Right lobe of liver (tissue), 6 donors: ENCODE measurements around the gene IQCB1. TPM values are rescaled to one million over a fixed set of nuclear protein-coding genes. Genes with fewer than 3 reads are reported as not detected.

Experiments
- ATAC-seq, 4 donors: fragments of 200-7000 bp; cut with Tn5 transposase; one replicate each; pipeline ENCODE4 v1.9.1; 2020; ENCODE audit warnings: mild to moderate bottlenecking in 4 of 4, moderate library complexity in 4 of 4
- DNase-seq, 3 donors: peaks; one replicate each; pipeline ENCODE4 v3.0.0-alpha.2; 2020
- H3K27ac ChIP-seq, 3 donors: fragments of 200-600 bp; one replicate each; pipeline ENCODE4 v1.8.0; 2022
- H3K27me3 ChIP-seq, 2 donors: fragments of 200-600 bp; one replicate each; pipeline ENCODE4 v1.8.0; 2022
- H3K36me3 ChIP-seq, 4 donors: fragments of 200-600 bp; sonication (generic) in 1 of 4; one replicate each; pipeline versions ENCODE4 v1.5.1 to v1.8.0; 2017 to 2022; ENCODE audit warnings: control low read depth in 1 of 4
- H3K4me1 ChIP-seq, 4 donors: fragments of 200-600 bp; sonication (generic) in 1 of 4; one replicate each; pipeline versions ENCODE4 v1.5.1 to v1.8.0; 2017 to 2022; ENCODE audit warnings: control low read depth in 1 of 4
- H3K4me3 ChIP-seq, 3 donors: fragments of 200-600 bp; one replicate each; pipeline ENCODE4 v1.8.0; 2022
- H3K9me3 ChIP-seq, 4 donors: fragments of 200-600 bp; sonication (generic) in 1 of 4; one replicate each; pipeline versions ENCODE4 v1.5.1 to v1.8.0; 2017 to 2022; ENCODE audit warnings: control low read depth in 1 of 4
- CTCF ChIP-seq, 4 donors: fragments of 200-600 bp in 3 of 4; fragments of 450-650 bp in 1 of 4; IDR thresholded peaks; one replicate each; pipeline versions ENCODE4 v1.5.1 to v1.8.0; 2016 to 2022; ENCODE audit warnings: antibody characterized with exemption in 4 of 4, mild to moderate bottlenecking in 2 of 4
- POLR2A ChIP-seq: fragments of 450-650 bp; IDR thresholded peaks from one replicate; pipeline ENCODE4 v1.6.1; 2017; ENCODE audit warnings: antibody characterized with exemption, mild to moderate bottlenecking
- WGBS: methylation state at CpG from one replicate; pipeline ENCODE4 v1.1.6; 2018; ENCODE audit warnings: low coverage, low lambda C conversion rate; ENCODE audit not compliant: insufficient coverage; ENCODE audit errors: missing lambda C conversion rate; 5-methylcytosine and 5-hydroxymethylcytosine counted together
- intact Hi-C, 2 donors: fragments of 100-400 bp; cut with DNase I; formaldehyde crosslinking; loops; one replicate each; pipeline versions ENCODE4 v1.11.2 to v1.14.1; 2022
- total RNA-seq, 6 experiments: library from RNA; depleted of rRNA in 2 of 6; stranded (reverse); fragments of >200 nt in 2 of 6; fragmentation: NEBNext Ultra II Directional in 3 of 6; extraction: Animal tissue kit (Norgen Biotek cat#: 25700) in 3 of 6; gene quantifications; one replicate each; pipeline versions ENCODE4 v1.1.0 to v1.2.4, GENCODE V29; 2016 to 2023
- donor health status: DM: no; HTN: yes; CAD: no.
- donor health status: DM: no; HTN: no; CAD: no.
- donor health status: DM: no; HTN: no; CAD: no.
- donor health status: DM: no; HTN: yes; CAD: no.
- donor health status: DM: no; HTN: yes; CAD: no.

IQCB1 gene
- total RNA-seq, 6 experiments from 2014 or later, result 3.6 to 8.8 (median 5.4) TPM

- intact Hi-C loops, result no loop called here
- WGBS, result 1% methylated on average over 11 of the region's 11 CpGs
- no peak for DNase-seq
- peak; percentile 29 to 41 (median 33) for ATAC-seq
- Histone ChIP-seq H3K36me3 (no peaks in the 10 kb centered on the region), H3K9me3 (no peaks in the 10 kb centered on the region), H3K27ac (peak overlapping the region in 2 of 3 donors; percentile 24 to 26), H3K4me3 (peak overlapping the region; percentile 71 to 91 (median 87)), H3K4me1 (peaks cover 0 to 12% (median 0%) of the 10 kb centered on the region in 4 donors), H3K27me3 (no peaks in the 10 kb centered on the region)
- TF ChIP-seq CTCF (IDR thresholded peaks at IDR 0.05) (no peak), POLR2A (no peak)
These were observed 573 bp upstream of the IQCB1 start for GRCh38 chr3:121835465-121835801.

- 3% methylated on average over 15 of the region's 15 CpGs for WGBS
- Histone ChIP-seq H3K27ac (peak overlapping the region; percentile 33 to 78 (median 56)), H3K36me3 (no peaks in the 10 kb centered on the region), H3K9me3 (no peaks in the 10 kb centered on the region), H3K4me3 (peak overlapping the region; percentile 71 to 91 (median 87)), H3K4me1 (peaks cover 0 to 12% (median 0%) of the 10 kb centered on the region in 4 donors), H3K27me3 (no peaks in the 10 kb centered on the region)
- TF ChIP-seq CTCF (IDR thresholded peaks at IDR 0.05) (no peak), POLR2A (no peak)
- DNase-seq, result peak in 2 of 3 donors; percentile 27 to 42
- ATAC-seq, result peak in 2 of 4 donors; percentile 4 to 6
- intact Hi-C loops, result no loop called here
These were observed 646 bp downstream of the IQCB1 start for GRCh38 chr3:121834157-121834670.

GRCh38 chr3:121822973-121823372 is 11.9 kb downstream of the IQCB1 start:
- TF ChIP-seq POLR2A, result no peak
- TF ChIP-seq CTCF (IDR thresholded peaks at IDR 0.05), result no peak
- peaks cover 0 to 25% (median 7%) of the 10 kb centered on the region in 4 donors for H3K36me3 ChIP-seq
- H3K4me1 ChIP-seq, result no peaks in the 10 kb centered on the region
- ATAC-seq (no peak), DNase-seq (no peak)
- H3K27me3 ChIP-seq, result no peaks in the 10 kb centered on the region
- no peaks in the 10 kb centered on the region for H3K9me3 ChIP-seq
- H3K4me3 ChIP-seq, result no peak overlapping the region
- WGBS, result 88% methylated on average over 1 of the region's 1 CpG
- no peak overlapping the region for H3K27ac ChIP-seq
- intact Hi-C loops, result no loop called here

GRCh38 chr3:121821421-121822199 is 13.2 kb downstream of the IQCB1 start:
- Histone ChIP-seq H3K4me1 (no peaks in the 10 kb centered on the region), H3K36me3 (peaks cover 0 to 22% (median 7%) of the 10 kb centered on the region in 4 donors), H3K27ac (no peak overlapping the region), H3K9me3 (no peaks in the 10 kb centered on the region), H3K27me3 (no peaks in the 10 kb centered on the region), H3K4me3 (no peak overlapping the region)
- intact Hi-C loops, result no loop called here
- WGBS, result 88% methylated on average over 1 of the region's 2 CpGs
- ATAC-seq (no peak), DNase-seq (no peak)
- TF ChIP-seq CTCF (IDR thresholded peaks at IDR 0.05), result no peak
- no peak for TF ChIP-seq POLR2A
